ENCODE measurements around the gene CFAP77. TPM values are rescaled to one million over a fixed set of nuclear protein-coding genes. Genes with fewer than 3 reads are reported as not detected.
A peak's percentile ranks its signal among the peaks of the same experiment; 100 is the strongest.

Gene CFAP77
- total and polyA plus RNA-seq, 9 of the 15 experiments (the other 6 are each of a cell fraction or from before 2014, with no cell fraction given) = not detected

- in situ Hi-C loops (cut with MboI) (no loop called here), intact Hi-C loops (cut with micrococcal nuclease) (no loop called here)
- Histone ChIP-seq H3K4me3 (no peak overlapping the region), H3K9me1 (ENCODE audit: control insufficient read depth, insufficient read depth, low read length) (no peaks in the 10 kb centered on the region), H3K27me3 (ENCODE audit: control insufficient read depth in 2 of 2, insufficient read depth in 2 of 2, low read length in 2 of 2) (peaks cover 6 to 59% of the 10 kb centered on the region in 2 experiments; a peak in 4 of 5 replicates), H4K20me1 (replicated peaks; ENCODE audit: control insufficient read depth, insufficient read depth, low read length) (peaks cover 7% of the 10 kb centered on the region), H3K27ac (ENCODE audit: extremely low read depth, low read depth, low read length) (no peak overlapping the region), H2AFZ (ENCODE audit: low read depth, low read length) (no peak overlapping the region), H3K79me2 (ENCODE audit: control insufficient read depth, insufficient read depth, low read length) (no peaks in the 10 kb centered on the region), H3K9me3 (replicated peaks; ENCODE audit: control insufficient read depth, insufficient read depth, low read depth, low read length) (no peaks in the 10 kb centered on the region), H3K9ac (ENCODE audit: insufficient read depth in 1 of 2, low read depth in 2 of 2, low read length in 2 of 2) (no peak overlapping the region), H3K36me3 (ENCODE audit: control insufficient read depth, insufficient read depth, low read length) (no peaks in the 10 kb centered on the region), H3K4me2 (ENCODE audit: insufficient read depth, low read length) (no peak overlapping the region), H3K4me1 (replicated peaks in 1 of 2; ENCODE audit: control insufficient read depth in 2 of 2, insufficient read depth in 2 of 2, low read length in 2 of 2) (no peaks in the 10 kb centered on the region)
- no peak for ATAC-seq
- POLR2A ChIA-PET = interaction anchor here (0.6 kb wide), 1 partner anchor 175 kb away, joined by 3 read pairs; no protein-coding TSS in a partner anchor
- CTCF ChIA-PET (ENCODE audit: low intra/inter-chr PET ratio) = no interaction called here
- WGBS (ENCODE audit: insufficient coverage, low coverage, missing lambda C conversion rate) = 3% methylated on average over 13 of the region's 15 CpGs
- no peak for TF ChIP-seq MYC (IDR thresholded peaks at IDR 0.05; ENCODE audit: low read depth, low read length)
- no peak for TF ChIP-seq MYC (CRISPR knock-in tag; IDR thresholded peaks at IDR 0.05; ENCODE audit: borderline replicate concordance, low read depth)
- 0 out of 2 replicates have a peak, but pooled peaks have one; percentile 17 for TF ChIP-seq ZNF316 (IDR thresholded peaks at IDR 0.05)
- FAIRE-seq = no peak
- BruUV-seq (replicated peaks) = no TSS peak
- no peak for DNase-seq (ENCODE audit: extremely low read depth in 1 of 4, low spot score in 3 of 4)
These were observed 162.0 kb downstream of the CFAP77 start for GRCh38 chr9:132571806-132572600.

DNA sequence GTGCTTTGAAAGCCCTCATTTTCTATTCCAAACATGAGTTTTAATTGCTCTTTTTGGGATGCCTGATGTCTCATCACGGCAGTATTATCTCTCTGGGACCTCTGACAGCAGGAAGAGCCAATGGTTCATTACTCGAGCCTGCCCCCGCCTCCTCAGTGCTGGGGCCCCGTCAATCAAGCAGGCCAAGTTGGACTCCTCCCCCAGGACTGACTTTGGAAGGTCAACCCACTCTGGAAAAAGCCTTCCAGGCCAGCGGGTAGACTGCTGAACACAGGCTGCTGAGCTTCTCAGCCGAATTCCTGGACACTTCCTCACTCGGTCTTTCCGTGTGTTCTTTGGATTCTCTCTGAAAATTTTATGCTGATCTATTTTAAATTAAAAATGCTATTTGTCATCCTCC is 162.9 kb downstream of the CFAP77 start:
- intact Hi-C loops (cut with micrococcal nuclease) = no loop called here
- Histone ChIP-seq H3K9me1 (ENCODE audit: control insufficient read depth, insufficient read depth, low read length) (no peaks in the 10 kb centered on the region), H3K9ac (ENCODE audit: insufficient read depth in 1 of 2, low read depth in 2 of 2, low read length in 2 of 2) (no peak overlapping the region), H3K4me1 (replicated peaks in 1 of 2; ENCODE audit: control insufficient read depth in 2 of 2, insufficient read depth in 2 of 2, low read length in 2 of 2) (no peaks in the 10 kb centered on the region), H3K4me3 (no peak overlapping the region), H2AFZ (ENCODE audit: low read depth, low read length) (no peak overlapping the region), H3K9me3 (replicated peaks; ENCODE audit: control insufficient read depth, insufficient read depth, low read depth, low read length) (no peaks in the 10 kb centered on the region), H3K27ac (ENCODE audit: extremely low read depth, low read depth, low read length) (no peak overlapping the region), H4K20me1 (replicated peaks; ENCODE audit: control insufficient read depth, insufficient read depth, low read length) (peaks cover 12% of the 10 kb centered on the region), H3K4me2 (ENCODE audit: insufficient read depth, low read length) (no peak overlapping the region), H3K36me3 (ENCODE audit: control insufficient read depth, insufficient read depth, low read length) (no peaks in the 10 kb centered on the region), H3K27me3 (ENCODE audit: control insufficient read depth in 2 of 2, insufficient read depth in 2 of 2, low read length in 2 of 2) (peaks cover 4 to 50% of the 10 kb centered on the region in 2 experiments; a peak in 3 of 5 replicates), H3K79me2 (ENCODE audit: control insufficient read depth, insufficient read depth, low read length) (no peaks in the 10 kb centered on the region)
- peak; percentile 79 for ATAC-seq
- in situ Hi-C loops (cut with MboI) = no loop called here
- DNase-seq (ENCODE audit: extremely low read depth in 1 of 4, low spot score in 3 of 4) = peak; percentile 45 to 51 (median 48)
- peak; percentile 6 for FAIRE-seq
- no TSS peak for BruUV-seq (replicated peaks)
- under 1% methylated on average over 8 of the region's 8 CpGs for WGBS (ENCODE audit: insufficient coverage, low coverage, missing lambda C conversion rate)
- ChIA-PET CTCF (ENCODE audit: low intra/inter-chr PET ratio) (no interaction called here), POLR2A (no interaction called here)
- no peak for TF ChIP-seq GTF2E2 (tag; IDR thresholded peaks at IDR 0.05)
- no peak for TF ChIP-seq ZNF184 (CRISPR knock-in tag; IDR thresholded peaks at IDR 0.05)
- TF ChIP-seq ZNF75A (CRISPR knock-in tag; IDR thresholded peaks at IDR 0.05) = no peak
- TF ChIP-seq RBM15 (IDR thresholded peaks at IDR 0.05; ENCODE audit: insufficient read depth, low read length) = no peak
- no peak for TF ChIP-seq ZNF780A (CRISPR knock-in tag; IDR thresholded peaks at IDR 0.05)
- 0 out of 2 replicates have a peak, but pooled peaks have one; percentile 9 for TF ChIP-seq EGR1 (conservative IDR thresholded peaks at IDR 0.05)
- no peak for TF ChIP-seq THAP7 (CRISPR knock-in tag; IDR thresholded peaks at IDR 0.05)
- no peak for TF ChIP-seq GABPB1 (CRISPR knock-in tag; IDR thresholded peaks at IDR 0.05)
- no peak for TF ChIP-seq TAF7 (tag; IDR thresholded peaks at IDR 0.05)
- no peak for TF ChIP-seq ZKSCAN1 (IDR thresholded peaks at IDR 0.05; ENCODE audit: low read depth, low read length)

Data from K562 (cell line).